ENCODE results near the gene SEMA3B.
"Not testable (repeated sequence)": the region's sequence is repeated elsewhere in the genome, so short reads cannot be mapped to it uniquely, and the experiment has no call there.

The SEMA3B gene

GRCh38 chr3:50272911-50273688, 4.2 kb downstream of the SEMA3B start:
- peak; percentile 76 to 90 for DNase-seq (ENCODE audit: low read depth in 2 of 2)

- DNase-seq (ENCODE audit: low read depth in 2 of 2), result no peak
These were observed 4.7 kb downstream of the SEMA3B start for GRCh38 chr3:50273689-50274065.

- peak; percentile 48 to 79 for DNase-seq (ENCODE audit: low read depth in 2 of 2)
These were observed 5.6 kb downstream of the SEMA3B start for GRCh38 chr3:50274371-50275104.

GRCh38 chr3:50275141-50275995, 6.4 kb downstream of the SEMA3B start:
- DNase-seq (ENCODE audit: low read depth in 2 of 2), result no peak

- no peak for DNase-seq (ENCODE audit: low read depth in 2 of 2)
These were observed 7.2 kb downstream of the SEMA3B start for GRCh38 chr3:50275996-50276761.

GRCh38 chr3:50276762-50277101, 7.8 kb downstream of the SEMA3B start:
- DNase-seq (ENCODE audit: low read depth in 2 of 2), result no peak

GRCh38 chr3:50278123-50278879, 9.4 kb downstream of the SEMA3B start:
- DNase-seq (ENCODE audit: low read depth in 2 of 2), result no peak

- DNase-seq (ENCODE audit: low read depth in 2 of 2), result no peak
These were observed 9.9 kb downstream of the SEMA3B start, which contains the start of gene LSMEM2 for GRCh38 chr3:50278880-50279224. TSS of gene LSMEM2 (plus strand) at chr3:50279087. CDS start at chr3:50279114, 27 bp downstream.

- no peak for DNase-seq (ENCODE audit: low read depth in 2 of 2)
These were observed 10.5 kb downstream of the SEMA3B start for GRCh38 chr3:50279255-50280016.

GRCh38 chr3:50284121-50284520, 15.2 kb downstream of the SEMA3B start:
- not testable (repeated sequence) for DNase-seq (ENCODE audit: low read depth in 2 of 2)

GRCh38 chr3:50286322-50287227, 17.6 kb downstream of the SEMA3B start:
- no peak for DNase-seq (ENCODE audit: low read depth in 2 of 2)

GRCh38 chr3:50287262-50287661, 18.3 kb downstream of the SEMA3B start:
- no peak for DNase-seq (ENCODE audit: low read depth in 2 of 2)

GRCh38 chr3:50288387-50289007, 19.6 kb downstream of the SEMA3B start:
- DNase-seq (ENCODE audit: low read depth in 2 of 2), result no peak

GRCh38 chr3:50289130-50289529, 20.2 kb downstream of the SEMA3B start:
- DNase-seq (ENCODE audit: low read depth in 2 of 2), result no peak

GRCh38 chr3:50290161-50290641, 21.3 kb downstream of the SEMA3B start:
- DNase-seq (ENCODE audit: low read depth in 2 of 2), result no peak

GRCh38 chr3:50292159-50293078, 23.5 kb downstream of the SEMA3B start, which contains the start of gene IFRD2:
TSS of gene IFRD2 (minus strand) at chr3:50292429. CDS start at chr3:50292274, 155 bp downstream.
- DNase-seq (ENCODE audit: low read depth in 2 of 2), result peak; percentile 92 to 93

All from stimulated activated CD4-positive, alpha-beta T cell treated with anti-CD3 and anti-CD28 coated beads, Interleukin-12 subunit alpha, Interleukin-12 subunit beta, amount 100 ng/mL, for 24 hours (primary cell).